IMR-90 (cell line): ENCODE measurements around the gene FOXP1. TPM values are rescaled to one million over a fixed set of nuclear protein-coding genes. Genes with fewer than 3 reads are reported as not detected.

Experiments
- ATAC-seq: fragments of 200-7000 bp; cut with Tn5 transposase; 2 replicates; pipeline ENCODE4 v1.9.1; 2020; ENCODE audit warnings: low read depth, mild to moderate bottlenecking, moderate library complexity
- BruUV-seq: library from RNA; stranded (reverse); fragments of 400-500 nt; replicated peaks from 2 replicates; lab custom pipeline; 2021; lab: Mats Ljungman, UMichigan
- CTCF ChIA-PET: fragments of 300-600 bp; formaldehyde crosslinking; extraction: SDS; loops from one replicate; lab custom pipeline; 2021; ENCODE audit warnings: antibody characterized with exemption; lab: Yijun Ruan, JAX
- POLR2A ChIA-PET: fragments of 300-600 bp; sonication (Branson Sonifier 250); formaldehyde crosslinking; loops from one replicate; lab custom pipeline; 2022; ENCODE audit warnings: antibody characterized with exemption; ENCODE audit not compliant: unreplicated experiment; lab: Charles Lee
- DNase-seq: peaks from one replicate; pipeline ENCODE4 v3.0.0; 2013
- H2AFZ ChIP-seq: replicated peaks from 2 replicates; pipeline ENCODE3; 2013; ENCODE audit warnings: low read length, mild to moderate bottlenecking; ENCODE audit not compliant: poor library complexity
- H2AK5ac ChIP-seq: 2 replicates; pipeline ENCODE4 v1.6.1; 2013; ENCODE audit warnings: low read depth, low read length, inconsistent platforms
- H2AK9ac ChIP-seq: replicated peaks from 2 replicates; pipeline ENCODE3; 2013; ENCODE audit warnings: mild to moderate bottlenecking, low read depth, low read length, moderate library complexity; ENCODE audit not compliant: poor library complexity
- H2BK120ac ChIP-seq: 2 replicates; pipeline ENCODE4 v1.6.1; 2013; ENCODE audit warnings: low read depth, low read length, inconsistent platforms
- H2BK15ac ChIP-seq: 3 replicates; pipeline ENCODE4 v1.6.1; 2013; ENCODE audit warnings: low read depth, low read length, inconsistent platforms
- H2BK20ac ChIP-seq: 2 replicates; pipeline ENCODE4 v1.6.1; 2013; ENCODE audit warnings: low read depth, mild to moderate bottlenecking, inconsistent platforms, low read length, moderate library complexity
- H2BK5ac ChIP-seq: 2 replicates; pipeline ENCODE4 v1.6.1; 2013; ENCODE audit warnings: mild to moderate bottlenecking, low read depth, low read length, inconsistent platforms; ENCODE audit not compliant: poor library complexity, severe bottlenecking
- H3K14ac ChIP-seq: replicated peaks from 2 replicates; pipeline ENCODE4 v1.6.1; 2013; ENCODE audit warnings: low read depth, low read length, inconsistent platforms
- H3K18ac ChIP-seq: 2 replicates; pipeline ENCODE4 v1.6.1; 2013; ENCODE audit warnings: low read depth, low read length, control low read depth
- H3K23ac ChIP-seq: 2 replicates; pipeline ENCODE4 v1.6.1; 2013; ENCODE audit warnings: low read depth, low read length, inconsistent platforms
- H3K27ac ChIP-seq: 2 replicates; pipeline ENCODE4 v1.5.1; 2013; ENCODE audit warnings: mild to moderate bottlenecking, control low read depth, low read length; ENCODE audit not compliant: insufficient read depth
- H3K27me3 ChIP-seq: 2 replicates; pipeline ENCODE4 v1.6.1; 2013; ENCODE audit warnings: low read length; ENCODE audit not compliant: control insufficient read depth, insufficient read depth
- H3K36me3 ChIP-seq: 2 replicates; pipeline ENCODE4 v1.6.1; 2013; ENCODE audit warnings: low read length, mixed read lengths; ENCODE audit not compliant: control insufficient read depth, insufficient read depth
- H3K4ac ChIP-seq: 2 replicates; pipeline ENCODE4 v1.6.1; 2013; ENCODE audit warnings: low read depth, low read length, inconsistent platforms
- H3K4me1 ChIP-seq: 2 replicates; pipeline ENCODE4 v1.6.1; 2013; ENCODE audit warnings: low read length, mixed read lengths; ENCODE audit not compliant: control insufficient read depth, insufficient read depth
- H3K4me2 ChIP-seq: 2 replicates; pipeline ENCODE4 v1.6.1; 2013; ENCODE audit warnings: low read depth, mild to moderate bottlenecking, control low read depth, low read length, moderate library complexity
- H3K4me3 ChIP-seq: 2 replicates; pipeline ENCODE4 v1.5.1; 2013; ENCODE audit warnings: low read depth, mild to moderate bottlenecking, control low read depth, low read length, moderate library complexity; ENCODE audit not compliant: insufficient read depth
- H3K56ac ChIP-seq: 2 replicates; pipeline ENCODE4 v1.6.1; 2013; ENCODE audit warnings: low read length, inconsistent platforms; ENCODE audit not compliant: insufficient read depth; ENCODE audit errors: extremely low read depth
- H3K79me1 ChIP-seq, 2 experiments: 2 replicates each; pipeline ENCODE4 v1.6.1; 2013; ENCODE audit warnings: low read length in 2 of 2, inconsistent platforms in 1 of 2, low read depth in 1 of 2
- H3K9ac ChIP-seq: 2 replicates; pipeline ENCODE4 v1.6.1; 2013; ENCODE audit warnings: low read depth, low read length, control low read depth
- H3K9me1 ChIP-seq: 2 replicates; pipeline ENCODE4 v1.6.1; 2013; ENCODE audit warnings: low read length, inconsistent platforms; ENCODE audit not compliant: insufficient read depth
- H3K9me3 ChIP-seq: 2 replicates; pipeline ENCODE4 v1.6.1; 2013; ENCODE audit warnings: low read length; ENCODE audit not compliant: control insufficient read depth, insufficient read depth
- H4K20me1 ChIP-seq: 2 replicates; pipeline ENCODE4 v1.6.1; 2013; ENCODE audit warnings: low read length, inconsistent platforms; ENCODE audit not compliant: insufficient read depth
- H4K5ac ChIP-seq: 2 replicates; pipeline ENCODE4 v1.6.1; 2013; ENCODE audit warnings: mild to moderate bottlenecking, low read depth, low read length, control low read depth
- H4K8ac ChIP-seq, 2 experiments: 2 replicates each; pipeline ENCODE4 v1.6.1; 2013; ENCODE audit warnings: low read depth in 2 of 2, low read length in 2 of 2, control low read depth in 1 of 2, inconsistent platforms in 1 of 2
- H4K91ac ChIP-seq: 2 replicates; pipeline ENCODE4 v1.6.1; 2013; ENCODE audit warnings: low read depth, low read length, inconsistent platforms; ENCODE audit not compliant: insufficient read depth
- CTCF ChIP-seq: conservative IDR thresholded peaks from 2 replicates; pipeline ENCODE4 v1.5.1; 2012; ENCODE audit warnings: mild to moderate bottlenecking, low read depth, low read length, improper control_type of control experiment
- MAFK ChIP-seq: IDR thresholded peaks from 2 replicates; pipeline ENCODE4 v1.6.1; 2012; ENCODE audit warnings: low read depth, low read length, improper control_type of control experiment
- POLR2A ChIP-seq: IDR thresholded peaks from 2 replicates; pipeline ENCODE4 v1.6.1; 2012; ENCODE audit warnings: mild to moderate bottlenecking, low read depth, low read length
- SMC3 ChIP-seq: fragments of 150-350 bp; IDR thresholded peaks from 2 replicates; pipeline ENCODE4 v1.6.1; 2016; ENCODE audit warnings: low read depth, mild to moderate bottlenecking, antibody characterized with exemption, low read length, moderate library complexity
- USF2 ChIP-seq: fragments of 150-350 bp; IDR thresholded peaks from 2 replicates; pipeline ENCODE4 v1.6.1; 2017; ENCODE audit warnings: mild to moderate bottlenecking, antibody characterized with exemption, low read length, low read depth
- WGBS, 2 experiments: methylation state at CpG; one replicate each; pipeline versions ENCODE4 v1.1.5 to v1.1.7; 2013; ENCODE audit warnings: missing lambda C conversion rate in 2 of 2; ENCODE audit not compliant: insufficient read length in 1 of 2; ENCODE audit errors: extremely low coverage in 2 of 2; 5-methylcytosine and 5-hydroxymethylcytosine counted together
- dilution Hi-C: fragments of 300-500 bp; cut with HindIII; formaldehyde crosslinking; loops from one replicate; pipeline ENCODE4 v1.14.3; 2018; ENCODE audit warnings: low sequenced_read_pairs; ENCODE audit not compliant: unreplicated experiment
- in situ Hi-C: fragments of 300-500 bp; cut with MboI; formaldehyde crosslinking; loops from 3 replicates; pipeline ENCODE4 v1.14.3; 2019; ENCODE audit warnings: low sequenced_read_pairs, inconsistent platforms, mixed read lengths
- intact Hi-C: fragments of 100-400 bp; cut with micrococcal nuclease; formaldehyde crosslinking; loops from 2 replicates; pipeline ENCODE4 v1.10.0; 2022
- polyA plus RNA-seq, 3 experiments: library from polyadenylated mRNA; depleted of rRNA; stranded (reverse); fragments of >200 nt; gene quantifications; 2 replicates each; pipeline ENCODE4 v1.2.3, GENCODE V29; 2012; ENCODE audit warnings: low replicate concordance in 1 of 3
- total RNA-seq: library from RNA; depleted of rRNA; stranded (reverse); fragments of >200 nt; gene quantifications from 2 replicates; pipeline ENCODE4 v1.2.3, GENCODE V29; 2012

FOXP1 gene
- total and polyA plus RNA-seq, 2 of the 4 experiments (the other 2 are of a cell fraction) = 37.0 to 132 TPM

GRCh38 chr3:71039332-71039731, 544.2 kb downstream of the FOXP1 start:
- Histone ChIP-seq H2BK20ac (no peak overlapping the region), H3K4me1 (peaks cover 6% of the 10 kb centered on the region), H3K9me3 (no peaks in the 10 kb centered on the region), H3K18ac (no peak overlapping the region), H2AK5ac (no peak overlapping the region), H3K4me2 (no peak overlapping the region), H3K4me3 (no peak overlapping the region), H3K27ac (no peak overlapping the region), H4K20me1 (peaks cover 29% of the 10 kb centered on the region), H3K9me1 (peaks cover 20% of the 10 kb centered on the region), H2BK15ac (no peak overlapping the region), H3K27me3 (no peaks in the 10 kb centered on the region), H3K14ac (no peak overlapping the region), H3K79me1 (peaks cover 36 to 80% of the 10 kb centered on the region in 2 experiments), H2BK120ac (no peak overlapping the region), H4K5ac (no peak overlapping the region), H3K56ac (no peak overlapping the region), H3K23ac (no peak overlapping the region), H2BK5ac (no peak overlapping the region), H3K36me3 (peaks cover 53% of the 10 kb centered on the region), H2AFZ (no peak overlapping the region), H2AK9ac (no peak overlapping the region), H4K8ac (no peak overlapping the region), H3K4ac (no peak overlapping the region), H3K9ac (no peak overlapping the region), H4K91ac (no peak overlapping the region)
- BruUV-seq = no TSS peak
- ChIA-PET POLR2A (no interaction called here), CTCF (interaction anchor here (0.6 kb wide), 1 partner anchor 11 kb away, joined by 4 read pairs; no protein-coding TSS in a partner anchor)
- intact Hi-C loops = no loop called here
- no peak for ATAC-seq
- in situ Hi-C loops = no loop called here
- no CpG with 5 or more reads among the region's 6 CpGs for WGBS, 2 experiments
- dilution Hi-C loops = no loop called here
- TF ChIP-seq POLR2A (no peak), USF2 (no peak), SMC3 (no peak), MAFK (peak; percentile 87), CTCF (no peak)
- no peak for DNase-seq
